Breast epithelium (tissue), 3 donors: Measurements from ENCODE around the gene NPR2.

Source experiments
- CTCF ChIP-seq, 3 donors: fragments of 450-650 bp; IDR thresholded peaks; one replicate each; pipeline ENCODE4 v1.5.1; 2016 to 2017; ENCODE audit warnings: antibody characterized with exemption in 3 of 3, mild to moderate bottlenecking in 3 of 3, moderate library complexity in 3 of 3
- POLR2A ChIP-seq: fragments of 450-650 bp; IDR thresholded peaks from one replicate; pipeline ENCODE4 v1.6.1; 2016; ENCODE audit warnings: antibody characterized with exemption, mild to moderate bottlenecking, moderate library complexity
- POLR2AphosphoS5 ChIP-seq, 3 donors: sonication (generic); formaldehyde crosslinking; IDR thresholded peaks; one replicate each; pipeline ENCODE4 v1.6.1; 2017; ENCODE audit warnings: antibody characterized with exemption in 3 of 3

DNA sequence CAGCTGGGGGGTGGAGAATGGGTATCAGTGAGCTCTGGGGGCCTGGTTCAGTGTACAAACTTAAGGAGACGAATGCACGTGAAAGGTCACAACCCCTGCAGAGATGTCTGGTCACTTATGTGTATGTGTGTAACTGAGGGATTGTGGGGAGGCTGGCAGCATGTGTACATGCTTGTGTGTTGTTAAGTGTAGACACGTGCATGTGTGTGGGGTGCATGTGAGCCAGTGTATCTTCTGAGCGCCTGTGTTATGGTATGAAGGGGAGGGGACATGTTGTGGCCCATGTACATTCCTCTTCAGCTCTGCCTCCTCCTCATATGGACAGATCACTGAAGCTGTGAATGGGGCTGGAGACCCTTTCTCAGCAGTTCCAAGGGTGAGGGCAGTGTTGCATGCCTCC, 39.6 kb downstream of the NPR2 start:
- TF ChIP-seq POLR2A (no peak), CTCF (IDR thresholded peaks at IDR 0.05) (no peak), POLR2AphosphoS5 (IDR thresholded peaks at IDR 0.05) (no peak)
